OCI-LY3 (cell line): ENCODE data around the gene DGKG.

Experiments used
- CTCF ChIP-seq: fragments of 200-600, 300-600 bp; sonication (generic); IDR thresholded peaks from 2 replicates; pipeline ENCODE4 v1.5.1; 2014; ENCODE audit warnings: antibody characterized with exemption, low read length, low read depth
- EZH2phosphoT487 ChIP-seq: fragments of 200-600 bp; shearing (Covaris generic); IDR thresholded peaks from 2 replicates; pipeline ENCODE4 v1.6.1; 2018; ENCODE audit warnings: antibody characterized with exemption, mixed run types, low read depth

GRCh38 chr3:186121968-186122367, 240.1 kb downstream of the DGKG start:
- TF ChIP-seq CTCF (no peak), EZH2phosphoT487 (no peak)
